ENCODE results near the gene FUT8. TPM values are rescaled to one million over a fixed set of nuclear protein-coding genes. Genes with fewer than 3 reads are reported as not detected.
"Not testable (repeated sequence)": the region's sequence is repeated elsewhere in the genome, so short reads cannot be mapped to it uniquely, and the experiment has no call there.

The FUT8 gene
- total and polyA plus RNA-seq, 5 donors, result 5.2 to 16.9 (median 14.8) TPM

DNA sequence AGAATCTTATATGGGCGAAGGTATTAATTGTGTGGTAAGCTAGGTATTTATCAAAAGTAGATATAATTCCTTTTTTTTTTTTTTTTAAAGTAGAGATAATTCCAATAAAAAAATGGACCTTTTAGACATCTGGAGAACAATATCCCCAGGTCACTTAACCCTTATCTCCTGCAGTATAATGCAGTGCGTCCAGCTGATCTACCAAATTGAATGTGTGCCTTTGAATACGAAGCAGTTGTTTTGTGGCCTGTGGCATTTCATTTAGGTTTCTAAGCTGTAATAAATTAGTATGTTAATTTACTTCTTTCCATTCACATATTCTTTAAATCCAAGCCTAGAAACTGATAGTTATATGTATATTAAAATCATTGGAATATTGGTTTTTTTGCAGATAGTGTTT lies 3.1 kb downstream of the FUT8 start:
- Histone ChIP-seq H3K4me1 (ENCODE audit: control insufficient read depth, insufficient read depth, low read length) (no peaks in the 10 kb centered on the region), H3K27me3 (ENCODE audit: control insufficient read depth, insufficient read depth) (no peaks in the 10 kb centered on the region), H3K9me3 (ENCODE audit: control insufficient read depth, low read length) (no peaks in the 10 kb centered on the region), H3K4me3 (ENCODE audit: low read length) (no peak overlapping the region), H3K27ac (ENCODE audit: low read length) (no peak overlapping the region)
- 92% methylated on average over 3 of the region's 3 CpGs for WGBS
- intact Hi-C loops (cut with DNase I), result loop anchor here in 3 of 4 donors (10.0 kb wide), 3 partner anchors 251 to 539 kb away; no protein-coding TSS in a partner anchor
- no peak for DNase-seq
- no peak for ATAC-seq

GRCh38 chr14:65419593-65420252 lies 7.2 kb downstream of the FUT8 start:
- Histone ChIP-seq H3K4me1 (ENCODE audit: control insufficient read depth, insufficient read depth, low read length) (no peaks in the 10 kb centered on the region), H3K27ac (ENCODE audit: low read length) (no peak overlapping the region), H3K27me3 (ENCODE audit: control insufficient read depth, insufficient read depth) (no peaks in the 10 kb centered on the region), H3K9me3 (ENCODE audit: control insufficient read depth, low read length) (no peaks in the 10 kb centered on the region), H3K4me3 (ENCODE audit: low read length) (no peak overlapping the region)
- ATAC-seq (no peak), DNase-seq (no peak)
- 77% methylated on average over 5 of the region's 5 CpGs for WGBS
- intact Hi-C loops (cut with DNase I), result loop anchor here in 3 of 4 donors (10.0 kb wide), 3 partner anchors 255 to 535 kb away; no protein-coding TSS in a partner anchor

DNA sequence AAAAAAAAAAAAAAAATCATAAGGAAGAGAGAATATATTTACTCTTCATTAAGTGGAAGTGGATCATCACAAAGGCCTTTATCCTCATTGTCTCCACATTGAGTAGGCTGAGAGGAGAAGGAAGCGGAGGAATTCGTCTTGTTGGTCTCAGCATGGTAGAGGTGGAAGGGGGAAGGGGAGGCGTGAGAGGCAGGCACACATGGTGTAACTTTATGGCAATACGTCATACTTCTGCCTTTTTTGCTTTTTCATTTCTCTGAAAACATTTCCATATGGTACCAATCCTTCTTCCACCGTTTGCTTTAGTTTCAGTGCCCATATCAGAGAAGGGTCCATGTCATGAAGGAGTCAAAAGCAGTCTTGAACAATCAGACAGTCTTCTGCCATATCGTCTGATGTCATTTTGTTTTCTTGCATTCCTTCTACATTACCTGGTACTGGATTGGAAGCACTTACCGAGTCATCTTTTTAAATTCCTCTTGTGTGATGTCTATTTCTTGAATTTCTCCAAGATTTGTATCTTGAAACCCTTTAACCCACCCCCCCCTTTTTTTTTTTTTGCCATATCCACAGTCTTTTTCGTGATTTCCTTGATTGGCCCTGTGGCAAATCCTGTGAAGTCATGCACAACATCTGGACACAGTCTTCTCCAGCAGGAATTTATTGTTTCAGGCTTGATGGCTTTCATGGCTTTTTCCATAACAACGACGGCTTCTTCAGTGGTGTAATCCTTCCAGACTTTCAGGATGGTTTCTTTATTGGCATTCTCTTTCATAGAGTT lies 8.9 kb downstream of the FUT8 start:
- no peak overlapping the region for H3K4me3 ChIP-seq (ENCODE audit: low read length)
- WGBS, result 78% methylated on average over 10 of the region's 10 CpGs
- intact Hi-C loops (cut with DNase I), result no loop called here
- H3K9me3 ChIP-seq (ENCODE audit: control insufficient read depth, low read length), result no peaks in the 10 kb centered on the region
- DNase-seq (no peak), ATAC-seq (no peak)
- H3K4me1 ChIP-seq (ENCODE audit: control insufficient read depth, insufficient read depth, low read length), result no peaks in the 10 kb centered on the region
- no peaks in the 10 kb centered on the region for H3K27me3 ChIP-seq (ENCODE audit: control insufficient read depth, insufficient read depth)
- no peak overlapping the region for H3K27ac ChIP-seq (ENCODE audit: low read length)

- intact Hi-C loops (cut with DNase I), result no loop called here
- 88% methylated on average over 4 of the region's 4 CpGs for WGBS
- no peak for ATAC-seq
Observed at GRCh38 chr14:65422088-65422834, 9.7 kb downstream of the FUT8 start.

DNA sequence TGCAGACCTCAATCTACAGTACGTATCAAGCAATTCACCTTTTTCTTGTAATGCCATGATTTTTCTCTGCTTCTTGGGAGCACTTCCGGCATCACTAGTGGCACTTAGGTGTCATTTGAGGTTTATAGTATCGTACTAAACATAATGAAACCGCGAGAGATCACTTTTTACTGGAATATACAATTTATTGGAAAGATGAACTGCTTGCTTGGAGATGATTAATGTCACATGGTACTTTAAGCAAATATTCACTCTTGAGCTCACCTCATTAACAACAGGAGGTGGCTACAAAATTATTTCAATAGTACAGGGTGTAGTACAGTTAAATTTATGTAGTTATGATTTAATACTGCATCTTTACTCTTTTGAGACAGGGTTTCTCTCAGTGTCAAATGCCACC lies 11.5 kb downstream of the FUT8 start:
- no peaks in the 10 kb centered on the region for H3K27me3 ChIP-seq (ENCODE audit: control insufficient read depth, insufficient read depth)
- intact Hi-C loops (cut with DNase I), result no loop called here
- no peaks in the 10 kb centered on the region for H3K4me1 ChIP-seq (ENCODE audit: control insufficient read depth, insufficient read depth, low read length)
- no peaks in the 10 kb centered on the region for H3K9me3 ChIP-seq (ENCODE audit: control insufficient read depth, low read length)
- no peak for ATAC-seq
- WGBS, result 94% methylated on average over 5 of the region's 5 CpGs
- no peak overlapping the region for H3K4me3 ChIP-seq (ENCODE audit: low read length)
- DNase-seq, result no peak
- H3K27ac ChIP-seq (ENCODE audit: low read length), result no peak overlapping the region

More at GRCh38 chr14:65422088-65422834, 9.7 kb downstream of the FUT8 start:
- DNase-seq, result no peak
- Histone ChIP-seq H3K27ac (ENCODE audit: low read length) (no peak overlapping the region), H3K27me3 (ENCODE audit: control insufficient read depth, insufficient read depth) (no peaks in the 10 kb centered on the region), H3K9me3 (ENCODE audit: control insufficient read depth, low read length) (no peaks in the 10 kb centered on the region), H3K4me3 (ENCODE audit: low read length) (no peak overlapping the region), H3K4me1 (ENCODE audit: control insufficient read depth, insufficient read depth, low read length) (no peaks in the 10 kb centered on the region)

DNA sequence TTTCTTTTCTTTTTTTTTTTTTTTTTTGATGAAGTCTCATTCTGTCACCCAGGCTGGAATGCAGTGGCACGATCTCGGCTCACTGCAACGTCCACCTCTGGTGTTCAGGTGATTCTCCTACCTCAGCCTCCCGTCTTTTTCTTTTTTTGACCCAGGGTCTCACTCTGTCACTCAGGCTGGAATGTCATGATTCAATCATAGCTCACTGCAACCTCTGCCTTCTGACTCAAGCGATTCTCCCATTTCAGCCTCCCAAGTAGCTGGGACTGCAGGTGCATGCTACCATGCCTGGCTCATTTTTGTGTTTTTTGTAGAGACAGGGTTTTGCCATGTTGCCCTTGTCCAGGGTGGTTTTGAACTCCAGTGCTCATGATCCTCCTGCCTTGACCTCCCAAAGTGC lies 12.0 kb downstream of the FUT8 start:
- Histone ChIP-seq H3K9me3 (ENCODE audit: control insufficient read depth, low read length) (no peaks in the 10 kb centered on the region), H3K27me3 (ENCODE audit: control insufficient read depth, insufficient read depth) (no peaks in the 10 kb centered on the region), H3K4me3 (ENCODE audit: low read length) (no peak overlapping the region), H3K4me1 (ENCODE audit: control insufficient read depth, insufficient read depth, low read length) (no peaks in the 10 kb centered on the region), H3K27ac (ENCODE audit: low read length) (no peak overlapping the region)
- ATAC-seq (no peak), DNase-seq (no peak)
- intact Hi-C loops (cut with DNase I), result no loop called here
- 95% methylated on average over 5 of the region's 5 CpGs for WGBS

DNA sequence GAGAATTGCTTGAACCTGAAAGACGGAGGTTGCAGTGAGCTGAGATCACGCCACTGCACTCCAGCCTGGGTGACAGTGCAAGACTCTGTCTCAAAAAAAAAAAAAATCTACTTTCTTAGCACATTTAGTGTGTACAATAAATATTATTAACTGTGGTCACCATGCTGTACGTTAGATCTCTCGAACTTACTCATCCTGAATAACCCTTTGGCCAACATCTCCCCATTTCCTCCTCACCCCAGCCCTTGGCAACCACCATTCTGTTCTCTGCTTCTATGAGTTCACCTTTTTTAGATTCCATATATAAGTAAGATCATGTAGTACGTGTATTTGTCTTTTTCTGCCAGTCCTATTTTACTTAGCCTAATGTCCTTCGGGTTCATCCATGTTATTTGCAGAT lies 13.4 kb downstream of the FUT8 start:
- ATAC-seq (no peak), DNase-seq (no peak)
- 93% methylated on average over 6 of the region's 6 CpGs for WGBS
- Histone ChIP-seq H3K4me3 (ENCODE audit: low read length) (no peak overlapping the region), H3K27ac (ENCODE audit: low read length) (no peak overlapping the region), H3K27me3 (ENCODE audit: control insufficient read depth, insufficient read depth) (no peaks in the 10 kb centered on the region), H3K4me1 (ENCODE audit: control insufficient read depth, insufficient read depth, low read length) (no peaks in the 10 kb centered on the region), H3K9me3 (ENCODE audit: control insufficient read depth, low read length) (no peaks in the 10 kb centered on the region)
- intact Hi-C loops (cut with DNase I), result no loop called here

GRCh38 chr14:65426902-65427301 lies 14.4 kb downstream of the FUT8 start:
- ATAC-seq; H3K9me3 ChIP-seq (ENCODE audit: control insufficient read depth, low read length); H3K4me3 ChIP-seq (ENCODE audit: low read length); H3K4me1 ChIP-seq (ENCODE audit: control insufficient read depth, insufficient read depth, low read length); H3K27ac ChIP-seq (ENCODE audit: low read length); DNase-seq; intact Hi-C loops (cut with DNase I); H3K27me3 ChIP-seq (ENCODE audit: control insufficient read depth, insufficient read depth): not testable (repeated sequence)
- WGBS, result 99% methylated on average over 12 of the region's 12 CpGs

- intact Hi-C loops (cut with DNase I), result no loop called here
- peaks cover 3% of the 10 kb centered on the region for H3K4me1 ChIP-seq (ENCODE audit: control insufficient read depth, insufficient read depth, low read length)
- H3K27me3 ChIP-seq (ENCODE audit: control insufficient read depth, insufficient read depth), result no peaks in the 10 kb centered on the region
- 84% methylated on average over 2 of the region's 2 CpGs for WGBS
- ATAC-seq (no peak), DNase-seq (no peak)
- no peak overlapping the region for H3K4me3 ChIP-seq (ENCODE audit: low read length)
- no peak overlapping the region for H3K27ac ChIP-seq (ENCODE audit: low read length)
- H3K9me3 ChIP-seq (ENCODE audit: control insufficient read depth, low read length), result no peaks in the 10 kb centered on the region
Observed at GRCh38 chr14:65428691-65429090, 16.2 kb downstream of the FUT8 start.

DNA sequence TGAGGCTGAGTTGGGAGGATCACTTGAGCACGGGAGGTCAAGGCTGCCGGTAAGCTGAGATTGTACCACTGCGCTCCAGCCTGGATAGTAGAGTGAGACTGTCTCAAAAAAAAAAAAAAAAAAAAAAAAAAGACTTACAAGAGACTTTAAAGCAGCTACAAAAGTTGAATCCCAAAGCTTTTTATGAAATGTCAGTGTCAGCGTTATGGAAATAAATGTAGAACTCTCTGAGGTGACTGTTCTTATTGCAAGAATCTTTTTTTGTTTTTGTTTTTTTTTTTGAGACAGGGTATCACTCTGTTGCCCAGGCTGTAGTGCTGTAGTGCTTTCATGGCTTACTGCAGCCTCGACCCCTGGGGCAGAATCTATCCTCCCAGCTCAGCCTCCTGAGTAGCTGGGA lies 17.2 kb downstream of the FUT8 start:
- Histone ChIP-seq H3K4me3 (ENCODE audit: low read length) (no peak overlapping the region), H3K27me3 (ENCODE audit: control insufficient read depth, insufficient read depth) (no peaks in the 10 kb centered on the region), H3K27ac (ENCODE audit: low read length) (no peak overlapping the region), H3K4me1 (ENCODE audit: control insufficient read depth, insufficient read depth, low read length) (peaks cover 3% of the 10 kb centered on the region), H3K9me3 (ENCODE audit: control insufficient read depth, low read length) (no peaks in the 10 kb centered on the region)
- intact Hi-C loops (cut with DNase I), result no loop called here
- 96% methylated on average over 5 of the region's 5 CpGs for WGBS
- no peak for DNase-seq
- no peak for ATAC-seq

GRCh38 chr14:65431245-65431644 lies 18.7 kb downstream of the FUT8 start:
- H3K27me3 ChIP-seq (ENCODE audit: control insufficient read depth, insufficient read depth), result no peaks in the 10 kb centered on the region
- no peak for ATAC-seq
- H3K4me3 ChIP-seq (ENCODE audit: low read length), result no peak overlapping the region
- no peak overlapping the region for H3K27ac ChIP-seq (ENCODE audit: low read length)
- H3K4me1 ChIP-seq (ENCODE audit: control insufficient read depth, insufficient read depth, low read length), result peaks cover 3% of the 10 kb centered on the region
- 98% methylated on average over 7 of the region's 7 CpGs for WGBS
- intact Hi-C loops (cut with DNase I), result no loop called here
- peak in 1 of 3 donors; percentile 33 for DNase-seq
- no peaks in the 10 kb centered on the region for H3K9me3 ChIP-seq (ENCODE audit: control insufficient read depth, low read length)

Data from right cardiac atrium (tissue), 5 donors.